ENCODE measurements around the gene CLASRP. TPM values are rescaled to one million over a fixed set of nuclear protein-coding genes. Genes with fewer than 3 reads are reported as not detected.
A peak's percentile ranks its signal among the peaks of the same experiment; 100 is the strongest.

The CLASRP gene
- polyA plus RNA-seq, 1 donor (not counting 4 experiments of a cell fraction or from before 2014, with no cell fraction given), result 21.4 TPM

DNA sequence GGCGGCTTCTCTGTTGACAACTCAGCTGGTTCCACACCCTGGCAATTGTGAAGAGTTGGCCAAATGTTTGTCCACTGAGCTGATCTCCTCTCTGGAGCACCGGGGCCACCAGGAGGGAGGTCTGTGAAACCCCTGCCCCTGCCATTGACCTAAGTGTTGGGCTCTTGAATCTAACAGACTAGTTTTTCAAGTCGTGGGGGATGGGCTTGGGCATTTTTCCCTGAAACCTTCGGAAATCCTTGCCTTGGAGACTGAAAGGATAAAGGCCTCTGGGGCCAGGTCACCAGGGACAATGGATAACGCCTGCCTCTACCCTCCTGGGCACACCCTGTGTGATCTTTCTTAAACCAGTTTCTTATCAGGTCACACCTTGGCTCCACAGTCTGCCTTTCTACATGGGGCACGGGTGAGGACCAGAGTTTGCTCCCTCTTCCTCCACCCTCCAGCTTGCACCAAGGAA lies 41.1 kb downstream of the CLASRP start:
- H2AFZ ChIP-seq (ENCODE audit: control insufficient read depth, low read length), result peak overlapping the region; percentile 93
- peak overlapping the region; percentile 98 for H3K9ac ChIP-seq (ENCODE audit: control insufficient read depth, extremely low read depth, insufficient read depth, low read length)
- H3K9me3 ChIP-seq (ENCODE audit: control insufficient read depth, low read depth, low read length), result no peaks in the 10 kb centered on the region
- dilution Hi-C loops (cut with MboI; ENCODE audit: extremely low pct_ligation_motif_present, low sequenced_read_pairs), result no loop called here
- FAIRE-seq (no peak), DNase-seq (ENCODE audit: low read depth, low spot score) (no peak)
- peaks cover 47% of the 10 kb centered on the region for H3K79me2 ChIP-seq (ENCODE audit: control insufficient read depth, insufficient read depth, low read length)
- H3K4me3 ChIP-seq (ENCODE audit: control insufficient read depth in 2 of 3, extremely low read depth in 1 of 3, insufficient read depth in 2 of 3, low read depth in 1 of 3, low read length in 3 of 3), result peak overlapping the region; percentile 84 to 98 (median 98)
- H3K27ac ChIP-seq (ENCODE audit: control insufficient read depth, insufficient read depth, low read length), result peak overlapping the region; percentile 93
- peaks cover 3 to 7% of the 10 kb centered on the region in 2 experiments for H3K36me3 ChIP-seq (ENCODE audit: control insufficient read depth in 2 of 2, extremely low read depth in 1 of 2, insufficient read depth in 2 of 2, low read length in 2 of 2)
- peaks cover 2% of the 10 kb centered on the region for H3K9me1 ChIP-seq (ENCODE audit: control insufficient read depth, extremely low read depth, insufficient read depth, low read length)
- TF ChIP-seq, protein P1, sequence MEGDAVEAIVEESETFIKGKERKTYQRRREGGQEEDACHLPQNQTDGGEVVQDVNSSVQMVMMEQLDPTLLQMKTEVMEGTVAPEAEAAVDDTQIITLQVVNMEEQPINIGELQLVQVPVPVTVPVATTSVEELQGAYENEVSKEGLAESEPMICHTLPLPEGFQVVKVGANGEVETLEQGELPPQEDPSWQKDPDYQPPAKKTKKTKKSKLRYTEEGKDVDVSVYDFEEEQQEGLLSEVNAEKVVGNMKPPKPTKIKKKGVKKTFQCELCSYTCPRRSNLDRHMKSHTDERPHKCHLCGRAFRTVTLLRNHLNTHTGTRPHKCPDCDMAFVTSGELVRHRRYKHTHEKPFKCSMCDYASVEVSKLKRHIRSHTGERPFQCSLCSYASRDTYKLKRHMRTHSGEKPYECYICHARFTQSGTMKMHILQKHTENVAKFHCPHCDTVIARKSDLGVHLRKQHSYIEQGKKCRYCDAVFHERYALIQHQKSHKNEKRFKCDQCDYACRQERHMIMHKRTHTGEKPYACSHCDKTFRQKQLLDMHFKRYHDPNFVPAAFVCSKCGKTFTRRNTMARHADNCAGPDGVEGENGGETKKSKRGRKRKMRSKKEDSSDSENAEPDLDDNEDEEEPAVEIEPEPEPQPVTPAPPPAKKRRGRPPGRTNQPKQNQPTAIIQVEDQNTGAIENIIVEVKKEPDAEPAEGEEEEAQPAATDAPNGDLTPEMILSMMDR (optimal IDR thresholded peaks at IDR 0.05 in 1 of 3, IDR thresholded peaks at IDR 0.05 in 1 of 3, conservative IDR thresholded peaks at IDR 0.05 in 1 of 3; ENCODE audit: extremely low read depth in 1 of 3, insufficient read depth in 2 of 3, low read length in 3 of 3), result no peak
- no peak for TF ChIP-seq EZH2 (IDR thresholded peaks at IDR 0.05; ENCODE audit: low read length)
- H4K20me1 ChIP-seq (ENCODE audit: control insufficient read depth, extremely low read depth, insufficient read depth, low read length), result no peaks in the 10 kb centered on the region
- peaks cover 20% of the 10 kb centered on the region for H3K4me1 ChIP-seq (ENCODE audit: control insufficient read depth, extremely low read depth, insufficient read depth, low read length)
- H3K27me3 ChIP-seq (ENCODE audit: control insufficient read depth, extremely low read depth, insufficient read depth, low read length), result no peaks in the 10 kb centered on the region
- H3K4me2 ChIP-seq (ENCODE audit: control insufficient read depth, extremely low read depth, insufficient read depth, low read depth, low read length), result peak overlapping the region; percentile 96

DNA sequence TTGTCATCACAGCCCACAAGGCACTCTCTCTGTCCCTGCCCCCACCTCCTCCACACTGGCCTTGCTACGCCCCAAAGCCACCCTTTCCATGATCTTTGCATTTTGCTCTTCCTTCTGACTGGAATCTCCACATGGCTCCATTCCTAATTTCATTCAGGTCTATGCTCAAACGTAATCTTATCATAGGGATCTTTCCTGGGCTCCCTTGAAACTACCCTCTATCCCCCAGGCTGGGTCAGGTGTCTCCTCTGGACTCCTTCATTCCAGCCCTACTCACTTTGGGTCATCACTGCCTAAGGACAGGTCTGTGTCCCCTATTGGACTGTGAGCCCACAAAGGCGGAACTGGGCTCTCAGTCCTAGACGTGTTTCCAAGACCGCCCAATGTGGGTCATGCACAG lies 43.3 kb downstream of the CLASRP start:
- no peak for TF ChIP-seq EZH2 (IDR thresholded peaks at IDR 0.05; ENCODE audit: low read length)
- TF ChIP-seq, protein P1 (optimal IDR thresholded peaks at IDR 0.05 in 1 of 3, IDR thresholded peaks at IDR 0.05 in 1 of 3, conservative IDR thresholded peaks at IDR 0.05 in 1 of 3; ENCODE audit: extremely low read depth in 1 of 3, insufficient read depth in 2 of 3, low read length in 3 of 3), result no peak
- peaks cover 5 to 7% of the 10 kb centered on the region in 2 experiments for H3K36me3 ChIP-seq (ENCODE audit: control insufficient read depth in 2 of 2, extremely low read depth in 1 of 2, insufficient read depth in 2 of 2, low read length in 2 of 2)
- FAIRE-seq (no peak), DNase-seq (ENCODE audit: low read depth, low spot score) (no peak)
- H3K9me1 ChIP-seq (ENCODE audit: control insufficient read depth, extremely low read depth, insufficient read depth, low read length), result peaks cover 2% of the 10 kb centered on the region
- no peak overlapping the region for H3K4me3 ChIP-seq (ENCODE audit: control insufficient read depth in 2 of 3, extremely low read depth in 1 of 3, insufficient read depth in 2 of 3, low read depth in 1 of 3, low read length in 3 of 3)
- H4K20me1 ChIP-seq (ENCODE audit: control insufficient read depth, extremely low read depth, insufficient read depth, low read length), result no peaks in the 10 kb centered on the region
- no peak overlapping the region for H3K27ac ChIP-seq (ENCODE audit: control insufficient read depth, insufficient read depth, low read length)
- no peaks in the 10 kb centered on the region for H3K27me3 ChIP-seq (ENCODE audit: control insufficient read depth, extremely low read depth, insufficient read depth, low read length)
- H2AFZ ChIP-seq (ENCODE audit: control insufficient read depth, low read length), result no peak overlapping the region
- H3K9me3 ChIP-seq (ENCODE audit: control insufficient read depth, low read depth, low read length), result no peaks in the 10 kb centered on the region
- peaks cover 55% of the 10 kb centered on the region for H3K79me2 ChIP-seq (ENCODE audit: control insufficient read depth, insufficient read depth, low read length)
- dilution Hi-C loops (cut with MboI; ENCODE audit: extremely low pct_ligation_motif_present, low sequenced_read_pairs), result no loop called here
- H3K4me2 ChIP-seq (ENCODE audit: control insufficient read depth, extremely low read depth, insufficient read depth, low read depth, low read length), result no peak overlapping the region
- no peak overlapping the region for H3K9ac ChIP-seq (ENCODE audit: control insufficient read depth, extremely low read depth, insufficient read depth, low read length)
- H3K4me1 ChIP-seq (ENCODE audit: control insufficient read depth, extremely low read depth, insufficient read depth, low read length), result peaks cover 9% of the 10 kb centered on the region
